Raji (cell line): Measurements from ENCODE around the gene FAR2.

Experiments
- POLR2A ChIP-seq: IDR thresholded peaks from 2 replicates; pipeline ENCODE4 v1.6.1; 2011; ENCODE audit warnings: low read depth, low read length, control low read depth; ENCODE audit not compliant: insufficient read depth

Gene FAR2

DNA sequence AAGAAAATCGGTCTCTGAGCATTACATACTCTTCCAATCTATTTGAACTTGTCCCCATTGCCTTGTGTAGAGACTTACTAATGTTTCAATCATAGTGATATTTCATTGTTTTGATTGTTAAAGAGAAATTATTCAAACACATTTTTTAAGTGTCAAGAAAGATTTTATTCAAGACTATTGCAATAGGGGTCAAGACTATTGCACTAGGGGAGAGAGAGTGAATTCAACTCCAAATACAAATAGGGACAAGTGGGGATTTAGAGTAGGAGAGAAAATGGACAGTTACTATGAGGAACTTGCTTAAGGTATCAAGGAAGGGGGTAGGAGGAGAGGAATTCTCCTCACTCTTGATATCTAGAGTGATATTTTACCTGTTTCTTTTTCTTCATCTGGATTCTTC is 73.1 kb downstream of the FAR2 start:
- TF ChIP-seq POLR2A, result no peak

- no peak for TF ChIP-seq POLR2A
Observed at GRCh38 chr12:29223426-29223825, 74.3 kb downstream of the FAR2 start.

DNA sequence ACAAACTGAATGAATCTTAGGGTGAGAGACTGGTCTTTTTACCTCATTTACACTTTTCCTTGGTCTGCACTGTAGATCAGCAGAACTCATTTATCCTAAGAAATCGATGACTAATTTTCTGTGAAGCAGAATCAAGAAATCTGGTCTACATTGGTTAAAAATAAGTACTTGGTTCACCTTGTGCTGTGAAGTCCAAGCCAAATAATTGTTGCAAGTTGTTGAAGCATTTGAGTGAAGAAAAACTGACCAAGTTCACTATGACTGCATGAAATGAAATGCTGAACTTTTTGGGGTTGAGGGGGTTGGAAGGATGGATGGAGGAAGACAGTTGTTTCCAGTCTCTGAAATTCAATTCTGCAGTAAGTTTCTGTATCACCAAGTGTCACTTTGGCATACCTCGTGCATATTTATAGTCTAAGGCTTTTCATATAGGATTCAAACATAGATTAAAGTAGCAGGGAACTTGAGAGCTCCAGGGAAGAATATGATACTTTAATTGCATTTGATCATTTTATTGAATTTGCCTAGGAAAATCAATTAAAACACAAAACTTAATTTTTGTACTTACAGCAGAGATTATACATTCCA is 75.0 kb downstream of the FAR2 start:
- TF ChIP-seq POLR2A, result no peak

DNA sequence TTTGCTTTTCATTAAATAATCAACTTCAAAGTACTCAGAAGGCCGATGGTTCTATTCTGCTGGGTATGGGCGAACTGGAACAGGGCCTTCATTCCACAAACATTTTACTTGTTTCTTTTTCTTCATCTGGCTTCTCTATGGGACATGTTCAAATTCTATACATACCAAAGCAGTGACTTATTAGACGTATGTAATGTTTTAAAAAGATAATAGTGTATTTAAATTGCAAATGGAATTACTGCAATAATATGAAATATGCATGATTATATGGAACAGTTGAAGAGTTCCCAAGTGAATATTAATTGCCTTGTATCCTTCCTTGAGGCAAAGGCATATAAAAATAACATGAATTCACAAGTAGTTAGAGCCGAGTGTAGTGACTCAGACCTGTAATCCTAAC is 75.5 kb downstream of the FAR2 start:
- no peak for TF ChIP-seq POLR2A

- no peak for TF ChIP-seq POLR2A
Observed at GRCh38 chr12:29225834-29226233, 76.8 kb downstream of the FAR2 start.

DNA sequence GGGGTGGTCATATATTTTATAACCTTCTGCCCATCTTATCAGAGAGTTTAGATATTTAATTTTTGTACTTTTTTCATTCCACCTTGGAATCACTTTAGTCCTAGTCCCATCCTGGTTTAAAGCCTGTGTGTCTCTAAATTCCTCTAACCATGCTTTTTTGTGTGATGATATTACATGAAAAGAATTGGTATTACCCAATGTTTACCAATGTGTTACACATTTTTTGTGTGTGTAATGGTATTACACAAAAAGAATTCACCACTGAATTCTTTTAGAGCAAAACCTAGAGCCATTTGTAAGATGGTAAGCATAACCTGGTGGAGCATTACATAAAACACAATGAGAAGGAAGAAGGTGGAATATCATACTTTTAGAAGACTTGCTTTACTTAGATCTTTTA is 77.5 kb downstream of the FAR2 start:
- TF ChIP-seq POLR2A, result no peak

- no peak for TF ChIP-seq POLR2A
Observed at GRCh38 chr12:29228474-29229157, 79.5 kb downstream of the FAR2 start.

DNA sequence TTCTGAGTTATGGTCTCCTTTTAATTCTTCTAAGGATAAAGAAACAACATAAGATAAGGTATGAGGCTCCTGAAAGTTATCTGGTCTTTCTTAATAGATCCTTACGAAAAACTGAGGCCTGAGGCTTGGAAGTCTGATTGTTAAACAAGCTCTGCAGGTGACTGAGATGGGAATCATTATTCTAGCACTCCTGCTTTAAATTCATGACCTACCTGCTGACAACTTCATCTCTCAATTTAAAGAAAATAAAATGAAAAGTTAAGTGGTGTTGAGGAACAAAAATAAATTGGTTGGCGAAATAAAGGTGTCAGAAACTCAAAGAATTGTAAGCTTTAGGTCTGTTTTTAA is 80.1 kb downstream of the FAR2 start:
- TF ChIP-seq POLR2A, result no peak

DNA sequence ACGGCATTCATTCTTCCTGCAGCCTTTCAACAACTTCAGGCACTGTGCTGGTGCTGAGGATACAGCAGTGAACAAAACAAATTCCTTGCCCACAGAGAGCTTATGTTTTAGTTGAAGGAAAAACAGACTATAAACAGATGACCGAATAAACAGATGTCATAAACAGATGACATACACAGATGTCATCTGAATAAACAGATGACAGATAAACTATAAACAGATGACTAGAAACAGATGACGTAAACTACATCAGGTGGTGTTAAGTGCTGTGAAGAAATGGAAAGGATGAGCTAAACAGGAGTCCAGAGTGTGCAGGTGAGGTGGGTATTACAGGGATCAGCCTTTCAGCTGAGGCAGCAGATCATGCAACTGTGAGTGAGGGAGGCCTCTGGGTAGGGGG is 80.9 kb downstream of the FAR2 start:
- TF ChIP-seq POLR2A, result no peak

- no peak for TF ChIP-seq POLR2A
Observed at GRCh38 chr12:29230800-29231560, 81.9 kb downstream of the FAR2 start.

GRCh38 chr12:29232086-29232485 is 83.0 kb downstream of the FAR2 start:
- no peak for TF ChIP-seq POLR2A

GRCh38 chr12:29234552-29234951 is 85.5 kb downstream of the FAR2 start:
- TF ChIP-seq POLR2A, result no peak

- no peak for TF ChIP-seq POLR2A
Observed at GRCh38 chr12:29234965-29235626, 86.0 kb downstream of the FAR2 start.

DNA sequence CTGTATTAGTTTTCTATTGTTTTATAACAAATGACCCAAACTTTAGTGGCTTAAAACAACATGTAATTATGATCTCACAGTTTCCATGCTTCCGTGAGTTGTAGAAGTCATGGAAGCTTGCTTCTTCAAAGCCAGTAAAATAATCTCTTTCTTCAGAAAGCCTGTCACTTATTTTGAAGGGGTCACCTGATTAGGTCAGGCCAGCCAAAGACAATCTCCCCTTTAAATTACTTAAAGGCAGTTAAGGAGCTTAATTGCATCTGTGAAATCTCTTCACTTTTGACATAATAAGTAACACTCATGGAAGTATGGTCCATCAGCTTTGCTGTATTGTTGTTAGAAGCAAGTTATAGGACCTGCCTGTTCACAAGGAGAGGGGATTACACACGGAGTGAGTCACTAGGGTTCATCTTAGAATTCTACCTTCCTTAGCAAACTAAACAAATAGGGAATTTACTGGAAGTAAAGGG is 89.8 kb downstream of the FAR2 start:
- TF ChIP-seq POLR2A, result no peak

DNA sequence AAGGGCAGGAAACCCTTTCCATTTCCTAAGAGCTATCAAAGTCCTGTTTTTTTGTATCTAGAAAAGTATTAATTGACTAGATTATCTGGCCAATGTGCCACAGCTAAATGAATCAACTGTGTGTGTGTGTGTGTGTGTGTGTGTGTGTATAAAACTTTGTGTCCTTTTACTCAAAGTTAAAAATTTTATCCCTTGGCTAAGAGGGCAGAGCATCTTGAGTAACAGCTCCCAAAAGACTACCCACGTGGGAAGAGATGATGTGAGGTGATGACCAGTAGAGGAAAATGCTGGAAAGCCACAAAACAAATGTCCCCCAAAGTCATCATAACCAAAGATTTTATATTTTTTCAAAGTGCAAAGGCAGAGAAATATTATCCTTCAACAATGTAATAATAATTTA is 90.3 kb downstream of the FAR2 start:
- TF ChIP-seq POLR2A, result no peak

DNA sequence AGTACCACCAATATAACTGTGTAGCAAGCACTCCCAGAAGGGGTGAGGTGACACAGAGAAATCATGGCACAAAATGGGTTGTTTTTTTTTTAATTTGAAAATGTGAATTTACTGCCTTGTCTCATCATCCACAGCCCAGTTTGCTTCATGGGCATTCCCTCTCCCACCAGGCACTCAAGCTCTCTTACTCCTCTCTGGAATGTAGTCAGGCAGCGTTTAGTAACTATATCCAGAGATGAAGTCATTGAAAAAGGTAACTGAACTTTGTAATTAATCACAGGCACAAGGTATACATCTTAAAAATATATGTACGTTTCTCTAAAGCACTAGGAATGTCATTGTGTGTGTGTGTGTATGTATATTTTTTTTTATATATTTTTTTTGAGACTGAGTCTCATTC is 91.4 kb downstream of the FAR2 start:
- no peak for TF ChIP-seq POLR2A
